ENCODE data around the gene CEBPG.

The CEBPG gene

GRCh38 chr19:33404506-33405253, 31.2 kb downstream of the CEBPG start:
- DNase-seq (ENCODE audit: low read depth): no peak
- no peak overlapping the region for H3K4me3 ChIP-seq (ENCODE audit: low read depth, low read length)
- no peak for TF ChIP-seq CTCF (IDR thresholded peaks at IDR 0.05; ENCODE audit: control insufficient read depth, extremely low read depth, insufficient read depth)

- no peak for DNase-seq (ENCODE audit: low read depth)
- H3K4me3 ChIP-seq (ENCODE audit: low read depth, low read length): no peak overlapping the region
- TF ChIP-seq CTCF (IDR thresholded peaks at IDR 0.05; ENCODE audit: control insufficient read depth, extremely low read depth, insufficient read depth): no peak
Observed at GRCh38 chr19:33405254-33405552, 31.7 kb downstream of the CEBPG start.

- no peak overlapping the region for H3K4me3 ChIP-seq (ENCODE audit: low read depth, low read length)
- TF ChIP-seq CTCF (IDR thresholded peaks at IDR 0.05; ENCODE audit: control insufficient read depth, extremely low read depth, insufficient read depth): no peak
- DNase-seq (ENCODE audit: low read depth): no peak
Observed at GRCh38 chr19:33405553-33406461, 32.3 kb downstream of the CEBPG start.

GRCh38 chr19:33406521-33407139, 33.1 kb downstream of the CEBPG start:
- no peak overlapping the region for H3K4me3 ChIP-seq (ENCODE audit: low read depth, low read length)
- peak; percentile 36 for DNase-seq (ENCODE audit: low read depth)
- peak; percentile 98 for TF ChIP-seq CTCF (IDR thresholded peaks at IDR 0.05; ENCODE audit: control insufficient read depth, extremely low read depth, insufficient read depth)

GRCh38 chr19:33407140-33407551, 33.6 kb downstream of the CEBPG start:
- no peak for TF ChIP-seq CTCF (IDR thresholded peaks at IDR 0.05; ENCODE audit: control insufficient read depth, extremely low read depth, insufficient read depth)
- H3K4me3 ChIP-seq (ENCODE audit: low read depth, low read length): no peak overlapping the region
- DNase-seq (ENCODE audit: low read depth): no peak

- DNase-seq (ENCODE audit: low read depth): no peak
- TF ChIP-seq CTCF (IDR thresholded peaks at IDR 0.05; ENCODE audit: control insufficient read depth, extremely low read depth, insufficient read depth): no peak
- no peak overlapping the region for H3K4me3 ChIP-seq (ENCODE audit: low read depth, low read length)
Observed at GRCh38 chr19:33407716-33408115, 34.2 kb downstream of the CEBPG start.
